Neural progenitor cell (in vitro differentiated cells): ENCODE measurements around the gene CREB3L4.

Experiments
- CTCF ChIP-seq: fragments of 200-600 bp; sonication (generic); IDR thresholded peaks from 2 replicates; pipeline ENCODE4 v1.5.1; 2017; ENCODE audit warnings: antibody characterized with exemption, mild to moderate bottlenecking
- EZH2phosphoT487 ChIP-seq: fragments of 200-600 bp; sonication (generic); IDR thresholded peaks from 2 replicates; pipeline ENCODE4 v1.6.1; 2017; ENCODE audit warnings: antibody characterized with exemption

- TF ChIP-seq CTCF (no peak), EZH2phosphoT487 (no peak)
These were observed 16.6 kb downstream of the CREB3L4 start for GRCh38 chr1:153984123-153984894.
